DOHH2 (cell line): ENCODE measurements around the gene TCL1B.

ENCODE experiments used
- H3F3A ChIP-seq: fragments of 200-600 bp; sonication (generic), shearing (Covaris generic); 2 replicates; pipeline ENCODE4 v1.6.0; 2016; ENCODE audit warnings: antibody characterized with exemption, mild to moderate bottlenecking; ENCODE audit not compliant: control insufficient read depth, insufficient read depth
- H3K27ac ChIP-seq: fragments of 200-600 bp; sonication (generic); 2 replicates; pipeline ENCODE4 v1.5.1; 2014; ENCODE audit warnings: low read depth, mild to moderate bottlenecking, low read length, moderate library complexity
- H3K27me3 ChIP-seq: fragments of 200-600 bp; sonication (generic); 2 replicates; pipeline ENCODE4 v1.6.1; 2014; ENCODE audit warnings: mild to moderate bottlenecking, low read length, mixed read lengths; ENCODE audit not compliant: control insufficient read depth
- H3K36me3 ChIP-seq: fragments of 200-600 bp; sonication (generic); 2 replicates; pipeline ENCODE4 v1.6.1; 2014; ENCODE audit warnings: mild to moderate bottlenecking, low read length, moderate library complexity, mixed read lengths; ENCODE audit not compliant: control insufficient read depth
- H3K4me1 ChIP-seq: fragments of 200-600 bp; sonication (generic); 2 replicates; pipeline ENCODE4 v1.6.1; 2014; ENCODE audit warnings: mild to moderate bottlenecking, low read length, mixed read lengths; ENCODE audit not compliant: control insufficient read depth
- H3K4me2 ChIP-seq: fragments of 200-600 bp; sonication (generic); 2 replicates; pipeline ENCODE4 v1.6.0; 2014; ENCODE audit warnings: mild to moderate bottlenecking, low read length, moderate library complexity
- H3K4me3 ChIP-seq: fragments of 200-600 bp; sonication (generic); 2 replicates; pipeline ENCODE4 v1.5.1; 2014; ENCODE audit warnings: mild to moderate bottlenecking, low read length, mixed read lengths
- H3K79me2 ChIP-seq: fragments of 200-600 bp; sonication (generic); 2 replicates; pipeline ENCODE4 v1.6.1; 2014; ENCODE audit warnings: mild to moderate bottlenecking, low read length, mixed read lengths; ENCODE audit not compliant: control insufficient read depth
- H3K9me2 ChIP-seq: fragments of 200-600 bp; sonication (generic); replicated peaks from 2 replicates; pipeline ENCODE4 v1.6.1; 2014; ENCODE audit warnings: mild to moderate bottlenecking, low read length, mixed read lengths; ENCODE audit not compliant: control insufficient read depth
- H3K9me3 ChIP-seq: fragments of 200-600 bp; sonication (generic); 2 replicates; pipeline ENCODE4 v1.6.1; 2014; ENCODE audit warnings: antibody characterized with exemption, low read length, mixed read lengths; ENCODE audit not compliant: control insufficient read depth, insufficient read depth
- H4K20me1 ChIP-seq: fragments of 200-600 bp; sonication (generic); 2 replicates; pipeline ENCODE4 v1.6.0; 2014; ENCODE audit warnings: low read depth, mild to moderate bottlenecking, antibody characterized with exemption, low read length, moderate library complexity; ENCODE audit not compliant: control insufficient read depth, insufficient read depth
- EZH2phosphoT487 ChIP-seq: fragments of 200-600 bp; sonication (generic); IDR thresholded peaks from 2 replicates; pipeline ENCODE4 v1.6.1; 2017; ENCODE audit warnings: borderline replicate concordance, mild to moderate bottlenecking, antibody characterized with exemption, low read length, moderate library complexity, mixed read lengths
- TF ChIP-seq, protein P1 (sequence below): fragments of 200-600 bp; sonication (generic); IDR thresholded peaks from one replicate; pipeline ENCODE4 v1.5.1; 2014; ENCODE audit warnings: antibody characterized with exemption, mild to moderate bottlenecking, low read depth, low read length; ENCODE audit not compliant: poor library complexity, severe bottlenecking

TCL1B gene

DNA sequence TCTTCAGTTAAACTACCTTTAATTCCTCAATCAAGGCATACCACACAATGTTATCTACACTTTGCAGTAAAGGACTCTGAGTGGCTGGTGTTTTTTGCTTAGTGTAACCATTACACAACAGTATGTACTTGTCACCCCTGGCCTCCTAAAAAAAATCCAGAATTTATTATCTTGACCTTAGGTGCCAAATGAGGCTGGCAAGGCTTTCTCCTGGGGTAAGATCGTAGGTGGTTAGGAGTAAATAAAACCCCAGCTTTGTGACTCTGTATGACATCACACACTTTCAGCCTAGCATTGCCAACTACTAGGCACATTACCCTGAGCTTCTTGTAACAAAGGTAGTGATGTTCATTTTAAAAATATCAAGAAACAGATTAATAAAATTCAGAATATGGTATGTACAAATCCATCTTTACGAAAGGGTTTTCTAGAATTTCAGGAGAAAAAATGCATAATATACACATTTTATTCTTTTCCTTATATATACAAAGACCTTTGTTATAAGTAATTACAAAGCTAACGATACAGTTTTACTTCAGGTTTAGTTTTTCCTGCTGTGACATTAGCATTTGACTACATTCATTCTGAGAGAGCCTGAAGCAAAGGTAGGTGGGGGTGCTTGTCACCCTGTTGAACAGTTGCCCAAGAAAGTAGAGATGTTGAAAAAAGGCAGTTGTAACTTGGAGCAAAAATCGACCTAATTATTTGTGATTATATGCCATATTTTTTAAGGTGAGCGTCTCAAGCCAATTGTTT, 14.2 kb downstream of the TCL1B start:
- no peaks in the 10 kb centered on the region for H4K20me1 ChIP-seq
- H3K9me2 ChIP-seq, result no peaks in the 10 kb centered on the region
- H3K4me2 ChIP-seq, result no peak overlapping the region
- TF ChIP-seq, protein P1, sequence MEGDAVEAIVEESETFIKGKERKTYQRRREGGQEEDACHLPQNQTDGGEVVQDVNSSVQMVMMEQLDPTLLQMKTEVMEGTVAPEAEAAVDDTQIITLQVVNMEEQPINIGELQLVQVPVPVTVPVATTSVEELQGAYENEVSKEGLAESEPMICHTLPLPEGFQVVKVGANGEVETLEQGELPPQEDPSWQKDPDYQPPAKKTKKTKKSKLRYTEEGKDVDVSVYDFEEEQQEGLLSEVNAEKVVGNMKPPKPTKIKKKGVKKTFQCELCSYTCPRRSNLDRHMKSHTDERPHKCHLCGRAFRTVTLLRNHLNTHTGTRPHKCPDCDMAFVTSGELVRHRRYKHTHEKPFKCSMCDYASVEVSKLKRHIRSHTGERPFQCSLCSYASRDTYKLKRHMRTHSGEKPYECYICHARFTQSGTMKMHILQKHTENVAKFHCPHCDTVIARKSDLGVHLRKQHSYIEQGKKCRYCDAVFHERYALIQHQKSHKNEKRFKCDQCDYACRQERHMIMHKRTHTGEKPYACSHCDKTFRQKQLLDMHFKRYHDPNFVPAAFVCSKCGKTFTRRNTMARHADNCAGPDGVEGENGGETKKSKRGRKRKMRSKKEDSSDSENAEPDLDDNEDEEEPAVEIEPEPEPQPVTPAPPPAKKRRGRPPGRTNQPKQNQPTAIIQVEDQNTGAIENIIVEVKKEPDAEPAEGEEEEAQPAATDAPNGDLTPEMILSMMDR, result no peak
- no peak for TF ChIP-seq EZH2phosphoT487
- H3K4me3 ChIP-seq, result no peak overlapping the region
- H3K27me3 ChIP-seq, result peaks cover 16% of the 10 kb centered on the region
- no peak overlapping the region for H3K27ac ChIP-seq
- H3F3A ChIP-seq, result no peaks in the 10 kb centered on the region
- H3K36me3 ChIP-seq, result 0 out of 2 replicates have a peak, but pooled peaks cover 6% of the 10 kb centered on the region
- H3K9me3 ChIP-seq, result no peaks in the 10 kb centered on the region
- H3K79me2 ChIP-seq, result no peaks in the 10 kb centered on the region
- H3K4me1 ChIP-seq, result peaks cover 49% of the 10 kb centered on the region

DNA sequence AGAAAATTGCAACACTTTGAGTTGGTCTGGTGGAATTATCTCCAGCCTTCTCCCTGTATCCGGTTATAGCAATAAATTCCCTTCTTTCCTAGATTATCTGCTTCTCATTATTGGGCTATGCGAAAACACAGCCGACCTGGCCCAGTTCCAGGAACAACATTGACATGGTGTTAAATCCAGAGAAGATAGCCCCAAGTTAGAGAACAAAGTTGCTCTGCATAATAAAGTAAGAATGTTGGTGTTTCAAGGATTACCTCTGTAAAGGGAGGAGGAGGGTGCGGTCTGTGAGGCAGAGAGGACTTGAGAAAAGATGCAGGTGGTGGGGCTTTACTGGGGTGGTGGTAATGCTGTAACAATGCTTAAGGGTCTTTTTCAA, 15.6 kb downstream of the TCL1B start:
- no peaks in the 10 kb centered on the region for H3K79me2 ChIP-seq
- no peaks in the 10 kb centered on the region for H4K20me1 ChIP-seq
- H3K27me3 ChIP-seq, result peaks cover 16% of the 10 kb centered on the region
- H3K4me2 ChIP-seq, result no peak overlapping the region
- no peaks in the 10 kb centered on the region for H3F3A ChIP-seq
- no peaks in the 10 kb centered on the region for H3K9me3 ChIP-seq
- H3K27ac ChIP-seq, result no peak overlapping the region
- H3K4me3 ChIP-seq, result no peak overlapping the region
- no peaks in the 10 kb centered on the region for H3K9me2 ChIP-seq
- 0 out of 2 replicates have a peak, but pooled peaks cover 6% of the 10 kb centered on the region for H3K36me3 ChIP-seq
- no peak for TF ChIP-seq EZH2phosphoT487
- TF ChIP-seq, protein P1, result no peak
- H3K4me1 ChIP-seq, result peaks cover 35% of the 10 kb centered on the region

DNA sequence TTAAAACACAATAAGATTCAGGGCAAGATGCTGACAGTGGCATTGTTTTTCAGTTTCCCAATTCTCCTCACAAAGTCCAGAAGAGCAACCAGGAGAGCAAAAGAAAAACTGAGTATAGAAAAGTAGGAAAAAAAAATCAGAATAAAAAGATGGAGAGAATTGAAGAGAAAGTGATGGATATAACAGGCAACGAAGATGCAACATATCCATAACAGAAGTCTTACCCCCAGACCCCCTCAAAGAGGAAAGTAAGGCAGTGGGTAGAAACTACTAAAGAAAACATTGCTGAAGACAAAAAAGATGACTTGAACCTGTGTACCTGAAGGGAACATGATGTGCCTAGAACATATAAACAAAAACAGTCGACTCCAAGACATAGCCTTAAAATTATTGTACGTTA, 17.1 kb downstream of the TCL1B start:
- H3K9me3 ChIP-seq, result no peaks in the 10 kb centered on the region
- H3K36me3 ChIP-seq, result 0 out of 2 replicates have a peak, but pooled peaks cover 1% of the 10 kb centered on the region
- H3K9me2 ChIP-seq, result no peaks in the 10 kb centered on the region
- peaks cover 22% of the 10 kb centered on the region for H3K27me3 ChIP-seq
- TF ChIP-seq, protein P1, result no peak
- no peak for TF ChIP-seq EZH2phosphoT487
- H3K79me2 ChIP-seq, result no peaks in the 10 kb centered on the region
- no peak overlapping the region for H3K4me3 ChIP-seq
- H3K27ac ChIP-seq, result no peak overlapping the region
- peaks cover 24% of the 10 kb centered on the region for H3K4me1 ChIP-seq
- H3F3A ChIP-seq, result no peaks in the 10 kb centered on the region
- no peak overlapping the region for H3K4me2 ChIP-seq
- no peaks in the 10 kb centered on the region for H4K20me1 ChIP-seq
